Left lung (tissue), 10 donors: ENCODE data around the gene FAHD1. TPM values are rescaled to one million over a fixed set of nuclear protein-coding genes. Genes with fewer than 3 reads are reported as not detected.

Experiments
- ATAC-seq: fragments of 200-7000 bp; cut with Tn5 transposase; one replicate; pipeline ENCODE4 v1.9.1; 2020; ENCODE audit warnings: moderate library complexity
- DNase-seq, 4 donors: peaks; one replicate each; pipeline ENCODE4 v3.0.0-alpha.2; 2013 to 2020
- H3K27ac ChIP-seq, 2 donors: fragments of 200-600 bp; sonication (generic) in 1 of 2; one replicate each; pipeline versions ENCODE4 v1.5.0 to v1.8.0; 2020 to 2021
- H3K27me3 ChIP-seq, 2 donors: fragments of 200-600 bp; sonication (generic) in 1 of 2; one replicate each; pipeline versions ENCODE4 v1.5.0 to v1.8.0; 2020 to 2021
- H3K36me3 ChIP-seq, 2 donors: fragments of 200-600 bp; sonication (generic) in 1 of 2; one replicate each; pipeline versions ENCODE4 v1.5.0 to v1.8.0; 2020 to 2021
- H3K4me1 ChIP-seq, 2 donors: fragments of 200-600 bp; one replicate each; pipeline ENCODE4 v1.8.0; 2021
- H3K4me3 ChIP-seq, 2 donors: fragments of 200-600 bp; sonication (generic) in 1 of 2; one replicate each; pipeline versions ENCODE4 v1.5.0 to v1.8.0; 2020 to 2021; ENCODE audit warnings: mild to moderate bottlenecking in 1 of 2
- H3K9me3 ChIP-seq, 2 donors: fragments of 200-600 bp; sonication (generic) in 1 of 2; one replicate each; pipeline versions ENCODE4 v1.5.0 to v1.8.0; 2020 to 2021
- CTCF ChIP-seq, 2 donors: fragments of 200-600 bp; sonication (generic) in 1 of 2; IDR thresholded peaks; one replicate each; pipeline versions ENCODE4 v1.5.0 to v1.8.0; 2021; ENCODE audit warnings: antibody characterized with exemption in 2 of 2
- intact Hi-C, 2 donors: fragments of 100-400 bp; cut with DNase I; formaldehyde crosslinking; loops; one replicate each; pipeline versions ENCODE4 v1.11.2 to v1.14.2; 2022
- polyA plus RNA-seq, 6 donors: library from polyadenylated mRNA; unstranded; fragments of 120-200 nt; gene quantifications; one replicate each; pipeline ENCODE4 v1.2.1, GENCODE V29; 2013; ENCODE audit not compliant: insufficient read length in 6 of 6
- total RNA-seq, 2 donors: library from RNA; stranded (reverse); fragmentation: NEBNext Ultra II Directional; extraction: Animal tissue kit (Norgen Biotek cat#: 25700); gene quantifications; one replicate each; pipeline ENCODE4 v1.2.1, GENCODE V29; 2021
- donor health status: DM: no; HTN: yes; CAD: no.
- donor health status: DM: no; HTN: no; CAD: no.

The FAHD1 gene
- total and polyA plus RNA-seq, 8 donors: 17.4 to 23.2 (median 19.9) TPM

GRCh38 chr16:1825864-1826690 lies 929 bp upstream of the FAHD1 start:
- Histone ChIP-seq H3K4me3 (peak overlapping the region; percentile 80 to 93), H3K36me3 (peaks cover 0 to 20% of the 10 kb centered on the region in 2 donors), H3K27me3 (no peaks in the 10 kb centered on the region), H3K27ac (peak overlapping the region; percentile 53 to 91), H3K9me3 (no peaks in the 10 kb centered on the region), H3K4me1 (peaks cover 20 to 51% of the 10 kb centered on the region in 2 donors)
- peak; percentile 26 for ATAC-seq
- DNase-seq: peak in 2 of 4 donors; percentile 46 to 92
- no peak for TF ChIP-seq CTCF (IDR thresholded peaks at IDR 0.05)
- intact Hi-C loops: no loop called here

GRCh38 chr16:1828645-1829410 lies 1.8 kb downstream of the FAHD1 start:
- H3K4me1 ChIP-seq: peaks cover 20 to 51% of the 10 kb centered on the region in 2 donors
- H3K27ac ChIP-seq: no peak overlapping the region
- intact Hi-C loops: no loop called here
- ATAC-seq (no peak), DNase-seq (no peak)
- H3K9me3 ChIP-seq: no peaks in the 10 kb centered on the region
- H3K36me3 ChIP-seq: peaks cover 0 to 8% of the 10 kb centered on the region in 2 donors
- no peak for TF ChIP-seq CTCF (IDR thresholded peaks at IDR 0.05)
- H3K27me3 ChIP-seq: no peaks in the 10 kb centered on the region
- peak overlapping the region in 1 of 2 donors; percentile 93 for H3K4me3 ChIP-seq

GRCh38 chr16:1830213-1830612 lies 3.2 kb downstream of the FAHD1 start:
- TF ChIP-seq CTCF (IDR thresholded peaks at IDR 0.05): no peak
- intact Hi-C loops: no loop called here
- Histone ChIP-seq H3K27me3 (no peaks in the 10 kb centered on the region), H3K27ac (no peak overlapping the region), H3K4me1 (peaks cover 20 to 40% of the 10 kb centered on the region in 2 donors), H3K4me3 (no peak overlapping the region), H3K9me3 (no peaks in the 10 kb centered on the region), H3K36me3 (peaks cover 0 to 8% of the 10 kb centered on the region in 2 donors)
- DNase-seq (no peak), ATAC-seq (no peak)

- Histone ChIP-seq H3K27ac (no peak overlapping the region), H3K27me3 (no peaks in the 10 kb centered on the region), H3K4me3 (no peak overlapping the region), H3K4me1 (peaks cover 16 to 32% of the 10 kb centered on the region in 2 donors), H3K9me3 (no peaks in the 10 kb centered on the region), H3K36me3 (peaks cover 0 to 8% of the 10 kb centered on the region in 2 donors)
- intact Hi-C loops: no loop called here
- no peak for TF ChIP-seq CTCF (IDR thresholded peaks at IDR 0.05)
- no peak for ATAC-seq
- no peak for DNase-seq
These were observed 4.4 kb downstream of the FAHD1 start for GRCh38 chr16:1831186-1832075.
